NT2/D1 (cell line): ENCODE results near the gene CFAP107.
"Not testable (repeated sequence)": the region's sequence is repeated elsewhere in the genome, so short reads cannot be mapped to it uniquely, and the experiment has no call there.

Experiments used
- SUZ12 ChIP-seq: IDR thresholded peaks from 2 replicates; pipeline ENCODE4 v1.6.1; 2011; ENCODE audit not compliant: insufficient read length, insufficient read depth; ENCODE audit errors: extremely low read depth
- YY1 ChIP-seq: IDR thresholded peaks from 2 replicates; pipeline ENCODE4 v1.6.1; 2011; ENCODE audit not compliant: insufficient read length, insufficient read depth
- ZNF274 ChIP-seq: IDR thresholded peaks from 2 replicates; pipeline ENCODE4 v1.6.1; 2011; ENCODE audit warnings: mild to moderate bottlenecking, low read depth, low read length

GRCh38 chr1:12713651-12714050 lies 32.3 kb upstream of the CFAP107 start:
- TF ChIP-seq SUZ12, ZNF274, YY1: not testable (repeated sequence)
